SK-N-SH (cell line): ENCODE data around the gene COLQ.

Experiments used
- CTCF ChIP-seq: fragments of 200-600 bp; sonication (generic); IDR thresholded peaks from 2 replicates; pipeline ENCODE4 v1.6.1; 2017; ENCODE audit warnings: antibody characterized with exemption, mild to moderate bottlenecking, moderate library complexity
- FOXM1 ChIP-seq: IDR thresholded peaks from 2 replicates; pipeline ENCODE4 v1.4.0; 2012; ENCODE audit warnings: low read depth, mild to moderate bottlenecking
- NRF1 ChIP-seq: IDR thresholded peaks from 2 replicates; pipeline ENCODE4 v1.6.1; 2012; ENCODE audit warnings: low read depth, mild to moderate bottlenecking, low read length
- POLR2AphosphoS5 ChIP-seq: IDR thresholded peaks from 2 replicates; pipeline ENCODE4 v1.6.1; 2012; ENCODE audit warnings: low read depth, low read length
- RCOR1 ChIP-seq: fragments of 150-350 bp; IDR thresholded peaks from 2 replicates; pipeline ENCODE4 v1.6.1; 2017; ENCODE audit warnings: antibody characterized with exemption, low read length
- RFX5 ChIP-seq: IDR thresholded peaks from 2 replicates; pipeline ENCODE4 v1.6.1; 2012; ENCODE audit warnings: mild to moderate bottlenecking, improper control_type of control experiment, low read length
- RXRA ChIP-seq: IDR thresholded peaks from 2 replicates; pipeline ENCODE4 v1.4.0; 2012; ENCODE audit warnings: low read depth, mild to moderate bottlenecking, borderline replicate concordance
- SIN3A ChIP-seq: IDR thresholded peaks from 2 replicates; pipeline ENCODE4 v1.6.1; 2012; ENCODE audit warnings: low read depth, mild to moderate bottlenecking, low read length, moderate library complexity, borderline replicate concordance
- TAF1 ChIP-seq: IDR thresholded peaks from 2 replicates; pipeline ENCODE4 v1.6.1; 2012; ENCODE audit warnings: low read depth, mild to moderate bottlenecking, low read length, moderate library complexity, borderline replicate concordance
- TF ChIP-seq, protein P1 (sequence below): IDR thresholded peaks from 2 replicates; pipeline ENCODE4 v1.6.1; 2012; ENCODE audit warnings: mild to moderate bottlenecking, low read depth, low read length, moderate library complexity

- no peak for TF ChIP-seq SIN3A
- TF ChIP-seq RXRA, result no peak
- TF ChIP-seq CTCF, result no peak
- TF ChIP-seq, protein P1, sequence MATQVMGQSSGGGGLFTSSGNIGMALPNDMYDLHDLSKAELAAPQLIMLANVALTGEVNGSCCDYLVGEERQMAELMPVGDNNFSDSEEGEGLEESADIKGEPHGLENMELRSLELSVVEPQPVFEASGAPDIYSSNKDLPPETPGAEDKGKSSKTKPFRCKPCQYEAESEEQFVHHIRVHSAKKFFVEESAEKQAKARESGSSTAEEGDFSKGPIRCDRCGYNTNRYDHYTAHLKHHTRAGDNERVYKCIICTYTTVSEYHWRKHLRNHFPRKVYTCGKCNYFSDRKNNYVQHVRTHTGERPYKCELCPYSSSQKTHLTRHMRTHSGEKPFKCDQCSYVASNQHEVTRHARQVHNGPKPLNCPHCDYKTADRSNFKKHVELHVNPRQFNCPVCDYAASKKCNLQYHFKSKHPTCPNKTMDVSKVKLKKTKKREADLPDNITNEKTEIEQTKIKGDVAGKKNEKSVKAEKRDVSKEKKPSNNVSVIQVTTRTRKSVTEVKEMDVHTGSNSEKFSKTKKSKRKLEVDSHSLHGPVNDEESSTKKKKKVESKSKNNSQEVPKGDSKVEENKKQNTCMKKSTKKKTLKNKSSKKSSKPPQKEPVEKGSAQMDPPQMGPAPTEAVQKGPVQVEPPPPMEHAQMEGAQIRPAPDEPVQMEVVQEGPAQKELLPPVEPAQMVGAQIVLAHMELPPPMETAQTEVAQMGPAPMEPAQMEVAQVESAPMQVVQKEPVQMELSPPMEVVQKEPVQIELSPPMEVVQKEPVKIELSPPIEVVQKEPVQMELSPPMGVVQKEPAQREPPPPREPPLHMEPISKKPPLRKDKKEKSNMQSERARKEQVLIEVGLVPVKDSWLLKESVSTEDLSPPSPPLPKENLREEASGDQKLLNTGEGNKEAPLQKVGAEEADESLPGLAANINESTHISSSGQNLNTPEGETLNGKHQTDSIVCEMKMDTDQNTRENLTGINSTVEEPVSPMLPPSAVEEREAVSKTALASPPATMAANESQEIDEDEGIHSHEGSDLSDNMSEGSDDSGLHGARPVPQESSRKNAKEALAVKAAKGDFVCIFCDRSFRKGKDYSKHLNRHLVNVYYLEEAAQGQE, result no peak
- no peak for TF ChIP-seq NRF1
- TF ChIP-seq TAF1, result no peak
- TF ChIP-seq POLR2AphosphoS5, result no peak
- TF ChIP-seq FOXM1, result no peak
- TF ChIP-seq RCOR1, result no peak
- TF ChIP-seq RFX5, result no peak
Measured at GRCh38 chr3:15458212-15458780, 63.2 kb downstream of the COLQ start.
